RWPE1 (cell line): ENCODE results near the gene THSD4.

Source experiments
- CTCF ChIA-PET: fragments of 350-600 bp; sonication (Branson Sonifier 250); formaldehyde crosslinking; extraction: SDS; loops from one replicate; lab custom pipeline; 2021; lab: Yijun Ruan, JAX
- POLR2A ChIA-PET: fragments of 400-600 bp; formaldehyde crosslinking; extraction: SDS; loops from one replicate; lab custom pipeline; 2020; ENCODE audit warnings: antibody characterized with exemption; ENCODE audit not compliant: low non-redundant PET; lab: Yijun Ruan, JAX
- DNase-seq: peaks from one replicate; pipeline ENCODE4 v3.0.0; 2012; ENCODE audit warnings: low spot score
- H3K27ac ChIP-seq: fragments of 450-650 bp; 2 replicates; pipeline ENCODE4 v1.5.1; 2017
- CTCF ChIP-seq: fragments of 450-650 bp; conservative IDR thresholded peaks from 2 replicates; pipeline ENCODE4 v1.5.1; 2017; ENCODE audit warnings: low read depth, mild to moderate bottlenecking

Gene THSD4

GRCh38 chr15:71332431-71333004, 217.2 kb downstream of the THSD4 start:
- CTCF ChIA-PET, result interaction anchor here (0.6 kb wide), 1 partner anchor 112 kb away, joined by 3 read pairs; no protein-coding TSS in a partner anchor
- no peak for TF ChIP-seq CTCF
- DNase-seq, result no peak
- H3K27ac ChIP-seq, result no peak overlapping the region
- POLR2A ChIA-PET, result no interaction called here

- no peak overlapping the region for H3K27ac ChIP-seq
- no peak for TF ChIP-seq CTCF
- DNase-seq, result no peak
- ChIA-PET POLR2A (no interaction called here), CTCF (interaction anchor here (0.6 kb wide), 1 partner anchor 111 kb away, joined by 3 read pairs; no protein-coding TSS in a partner anchor)
Observed at GRCh38 chr15:71333136-71333700, 217.9 kb downstream of the THSD4 start.

- ChIA-PET POLR2A (no interaction called here), CTCF (no interaction called here)
- no peak for DNase-seq
- TF ChIP-seq CTCF, result no peak
- H3K27ac ChIP-seq, result no peak overlapping the region
Observed at GRCh38 chr15:71333839-71334238, 218.6 kb downstream of the THSD4 start.

GRCh38 chr15:71334434-71334833, 219.2 kb downstream of the THSD4 start:
- H3K27ac ChIP-seq, result no peak overlapping the region
- POLR2A ChIA-PET, result no interaction called here
- no peak for TF ChIP-seq CTCF
- CTCF ChIA-PET, result interaction anchor here (0.7 kb wide), 1 partner anchor 9 kb away, joined by 3 read pairs; no protein-coding TSS in a partner anchor
- DNase-seq, result no peak

- no peak for TF ChIP-seq CTCF
- DNase-seq, result no peak
- no peak overlapping the region for H3K27ac ChIP-seq
- POLR2A ChIA-PET, result no interaction called here
- CTCF ChIA-PET, result interaction anchor here (0.7 kb wide), 1 partner anchor 9 kb away, joined by 3 read pairs; no protein-coding TSS in a partner anchor
Observed at GRCh38 chr15:71334873-71335272, 219.6 kb downstream of the THSD4 start.

GRCh38 chr15:71335591-71335990, 220.3 kb downstream of the THSD4 start:
- CTCF ChIA-PET, result no interaction called here
- no peak for DNase-seq
- POLR2A ChIA-PET, result no interaction called here
- H3K27ac ChIP-seq, result no peak overlapping the region
- TF ChIP-seq CTCF, result no peak
